Non-pigmented ciliary epithelial cell (primary cell): ENCODE results near the gene ABCC1.

Source experiments
- DNase-seq: peaks from one replicate; pipeline ENCODE4 v3.0.0-alpha.2; 2010; ENCODE audit warnings: low read depth

The ABCC1 gene

DNA sequence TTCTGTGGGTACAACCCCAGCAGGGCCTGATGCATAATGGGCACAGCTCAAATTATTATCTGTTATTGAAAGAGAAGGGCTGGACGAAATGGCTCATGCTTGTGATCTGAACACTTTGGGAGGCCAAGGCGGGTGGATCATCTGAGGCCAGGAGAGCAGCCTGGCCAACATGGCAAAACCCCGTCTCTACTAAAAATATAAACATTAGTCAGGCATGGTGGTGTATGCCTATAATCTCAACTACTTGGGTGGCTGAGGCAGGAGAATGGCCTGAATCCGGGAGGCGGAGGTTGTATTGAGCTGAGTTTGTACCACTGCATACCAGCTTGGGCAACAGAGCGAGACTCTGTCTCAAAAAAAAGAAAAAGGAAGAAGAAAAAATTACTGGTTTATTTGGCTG, 100.7 kb downstream of the ABCC1 start:
- DNase-seq, result no peak

DNA sequence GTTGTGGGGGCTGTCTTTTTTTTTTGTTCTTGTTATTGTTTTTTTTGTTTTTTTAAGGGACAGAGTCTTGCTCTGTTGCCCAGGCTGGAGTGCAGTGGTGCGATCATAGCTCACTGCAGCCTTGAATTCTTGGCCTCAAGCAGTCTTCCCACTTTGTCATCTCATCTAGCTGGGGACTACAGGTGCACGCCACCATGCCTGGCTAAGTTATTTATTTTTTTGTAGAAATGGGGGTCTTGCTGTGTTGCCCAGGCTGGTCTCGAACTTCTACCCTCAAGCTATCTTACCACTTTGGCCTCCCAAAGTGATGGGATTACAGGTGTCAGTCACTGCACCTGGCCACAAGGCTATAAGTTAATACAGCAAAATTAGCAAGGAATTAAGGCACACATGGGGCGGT, 101.7 kb downstream of the ABCC1 start:
- no peak for DNase-seq

DNA sequence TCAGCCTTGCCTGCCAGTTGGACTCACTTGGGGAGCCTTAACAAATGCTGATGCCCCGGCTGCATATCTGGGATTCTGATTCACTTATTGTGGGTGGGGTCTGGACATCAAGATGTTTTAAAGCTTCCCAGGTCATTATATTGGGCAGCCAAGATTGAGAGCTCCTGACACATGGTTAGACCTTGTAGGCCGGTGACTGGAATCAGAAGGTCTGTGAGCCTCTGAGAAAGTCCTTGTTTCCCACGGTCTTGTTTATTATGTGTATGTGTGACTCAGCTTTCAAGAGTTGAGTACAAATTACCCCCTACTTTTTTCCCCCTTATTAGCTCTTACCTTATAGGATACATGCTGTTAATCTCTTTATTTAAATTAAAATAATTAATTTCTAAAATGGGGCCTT, 103.5 kb downstream of the ABCC1 start:
- DNase-seq, result no peak

DNA sequence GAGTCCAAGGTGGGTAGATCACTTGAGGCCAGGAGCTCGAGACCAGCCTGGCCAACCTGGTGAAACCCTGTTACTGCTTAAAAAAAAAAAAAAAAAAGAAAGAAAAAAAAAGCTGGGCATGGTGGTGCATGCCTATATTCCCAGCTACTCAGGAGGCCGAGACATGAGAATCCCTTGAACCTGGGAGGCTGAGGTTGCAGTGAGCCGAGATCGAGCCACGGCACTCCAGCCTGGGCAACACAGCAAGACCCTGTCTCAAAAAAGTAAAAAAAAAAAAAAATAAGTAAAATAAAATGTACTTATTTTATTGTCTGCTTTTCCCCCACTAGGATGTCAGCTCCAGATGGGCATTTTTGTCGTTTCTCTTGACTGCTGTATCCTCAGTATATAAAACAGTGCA, 107.7 kb downstream of the ABCC1 start:
- DNase-seq, result no peak

DNA sequence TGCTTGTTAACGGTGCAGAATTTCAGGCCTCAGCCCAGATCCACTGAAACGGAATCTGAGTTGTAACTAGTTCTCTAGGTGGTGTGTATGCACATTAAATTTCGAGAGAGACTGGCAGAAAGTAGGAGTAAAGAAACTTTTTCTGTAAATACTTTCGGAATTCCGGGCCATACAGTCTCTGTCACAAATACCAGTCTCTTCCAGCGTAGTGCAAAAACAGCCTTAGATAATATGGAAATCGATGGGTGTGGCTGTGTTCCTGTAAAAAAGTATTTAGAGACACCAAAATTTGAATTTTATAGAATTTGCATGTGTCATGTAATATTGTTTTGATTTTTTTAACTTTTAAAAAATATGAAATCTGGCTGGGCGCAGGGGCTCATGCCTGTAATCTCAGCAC, 109.7 kb downstream of the ABCC1 start:
- DNase-seq, result no peak

DNA sequence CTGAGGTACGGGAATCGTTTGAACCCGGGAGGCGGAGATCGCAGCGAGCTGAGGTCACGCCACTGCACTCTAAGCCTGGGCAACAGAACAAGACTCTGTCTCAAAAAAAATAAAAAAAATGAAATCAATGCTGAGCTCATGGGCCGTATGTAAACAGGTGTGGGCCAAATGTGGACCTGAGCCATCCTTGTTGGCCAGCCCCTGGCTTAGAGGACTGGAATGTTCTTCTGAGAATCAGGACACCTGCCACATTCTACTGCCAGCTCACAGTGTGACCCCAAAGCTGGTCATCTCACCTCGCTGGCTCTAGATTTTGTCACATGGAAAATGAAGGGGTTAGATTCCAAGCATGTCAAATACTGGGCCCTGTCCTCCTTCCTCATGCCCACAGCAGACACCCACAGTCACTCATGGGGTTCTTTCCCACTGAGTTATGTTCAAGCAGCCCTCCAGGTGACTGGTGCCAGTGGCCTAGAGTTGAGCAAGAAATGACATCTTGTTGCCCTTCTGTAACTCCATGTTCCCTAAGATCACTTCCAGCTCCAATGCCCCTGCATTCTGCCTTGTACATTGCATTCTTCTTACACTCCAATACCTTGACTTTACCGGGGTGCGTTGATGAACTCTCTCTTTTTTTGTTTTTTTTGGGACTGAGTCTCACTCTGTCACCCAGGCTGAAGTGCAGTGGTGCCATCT, 110.6 kb downstream of the ABCC1 start:
- DNase-seq, result no peak

DNA sequence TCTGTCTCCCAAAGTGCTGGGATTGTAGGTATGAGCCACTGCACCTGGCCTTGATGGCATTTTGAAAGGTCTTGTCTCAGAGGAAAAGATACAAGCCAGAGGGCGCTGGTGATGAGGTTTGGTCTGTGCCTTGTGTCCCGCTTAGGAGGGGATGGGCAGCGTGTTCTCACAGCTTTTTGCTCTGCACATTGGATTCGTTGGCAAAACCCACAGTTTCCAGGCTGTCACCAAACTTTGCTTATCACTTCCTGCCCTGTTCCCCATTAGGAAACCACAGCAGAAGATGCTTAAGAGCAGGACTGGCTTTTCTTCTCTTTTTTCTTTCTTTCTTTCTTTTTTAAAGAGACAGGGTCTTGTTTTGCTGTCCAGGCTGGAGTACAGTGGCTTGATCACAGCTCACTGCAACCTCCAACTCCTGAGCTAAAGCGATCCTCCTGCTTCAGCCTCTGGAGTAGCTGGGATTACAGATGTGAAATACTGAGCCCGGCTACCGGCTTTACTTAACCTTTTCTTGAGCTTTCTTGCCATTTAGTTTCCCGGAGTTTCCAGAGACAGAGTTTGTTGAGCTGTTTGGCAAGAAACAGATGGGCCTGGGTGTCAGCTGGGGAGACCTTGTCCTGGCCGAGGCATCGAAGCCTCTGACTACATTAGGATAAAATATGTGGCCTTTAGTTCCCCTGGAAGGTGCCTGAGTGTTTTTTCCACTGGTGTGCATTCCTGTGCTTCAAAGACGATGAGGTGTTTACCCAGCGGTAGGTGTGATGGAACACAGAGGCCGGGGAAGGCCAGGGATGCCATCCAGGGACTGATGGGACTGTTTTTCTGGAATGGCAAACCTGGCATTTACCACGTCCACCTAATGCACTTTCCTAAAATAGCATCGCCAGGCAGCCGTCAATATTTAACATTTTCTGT, 112.9 kb downstream of the ABCC1 start:
- DNase-seq, result no peak

DNA sequence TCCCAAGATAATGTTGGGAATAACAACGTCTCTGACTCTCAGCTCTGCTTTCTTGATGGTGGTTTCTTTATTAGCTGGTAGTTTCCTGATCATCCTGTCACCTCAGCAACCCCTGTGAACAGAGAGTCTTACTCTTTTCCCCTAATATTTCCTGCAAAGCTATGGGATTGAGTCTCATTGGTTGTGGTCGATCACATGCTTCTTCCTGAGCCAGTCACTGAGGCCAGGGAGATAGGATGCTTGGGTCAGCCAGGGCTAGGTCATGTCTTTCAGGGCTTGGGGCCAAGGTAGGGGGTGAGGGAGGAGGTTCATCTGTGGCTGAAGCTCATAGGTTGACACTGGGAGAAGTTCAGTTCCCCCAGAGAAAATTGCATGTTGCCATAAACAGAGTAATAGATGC, 114.3 kb downstream of the ABCC1 start:
- DNase-seq, result no peak

DNA sequence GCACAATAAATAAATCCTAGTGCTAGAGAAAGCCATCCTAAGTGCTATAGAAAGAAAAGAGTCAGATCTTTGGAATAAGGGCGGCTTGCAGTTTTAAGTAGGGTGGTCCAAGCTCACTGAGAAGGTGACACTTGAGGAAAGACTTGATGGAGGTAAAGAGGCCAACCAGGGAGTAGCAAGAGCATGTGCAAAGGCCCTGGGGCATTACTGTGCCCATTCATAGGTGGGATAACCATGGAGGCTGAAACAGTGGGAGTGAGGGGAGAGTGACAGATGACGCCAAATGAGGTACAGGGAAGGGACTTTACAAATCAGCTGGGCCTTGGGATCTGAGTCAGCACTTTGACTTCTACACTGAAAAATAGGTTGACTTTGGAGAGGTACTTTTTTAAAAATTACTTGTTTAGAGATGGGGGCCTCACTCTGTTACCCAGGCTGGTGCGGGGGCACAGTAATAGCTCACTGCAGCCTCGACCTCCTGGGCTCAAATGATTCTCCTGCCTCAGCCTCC, 115.5 kb downstream of the ABCC1 start:
- DNase-seq, result no peak

DNA sequence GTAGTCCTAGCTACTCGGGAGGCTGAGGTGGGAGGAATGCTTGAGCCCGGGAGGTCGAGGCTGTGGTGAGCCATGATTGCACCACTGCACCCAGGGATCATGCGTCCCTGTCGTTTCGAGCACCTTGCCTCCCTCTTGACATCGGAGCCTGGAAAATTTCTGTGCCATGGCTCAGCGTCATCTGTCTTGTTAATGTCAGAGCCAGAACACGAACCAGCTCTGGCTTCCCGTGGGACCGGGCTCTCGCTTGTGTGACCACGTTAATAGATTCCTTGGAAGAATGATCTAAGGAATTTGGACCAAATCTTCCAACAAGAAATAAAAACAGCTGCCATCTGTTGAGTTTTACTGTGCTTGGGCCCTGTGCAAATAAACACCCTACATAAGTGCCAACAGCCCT, 117.7 kb downstream of the ABCC1 start:
- DNase-seq, result no peak

DNA sequence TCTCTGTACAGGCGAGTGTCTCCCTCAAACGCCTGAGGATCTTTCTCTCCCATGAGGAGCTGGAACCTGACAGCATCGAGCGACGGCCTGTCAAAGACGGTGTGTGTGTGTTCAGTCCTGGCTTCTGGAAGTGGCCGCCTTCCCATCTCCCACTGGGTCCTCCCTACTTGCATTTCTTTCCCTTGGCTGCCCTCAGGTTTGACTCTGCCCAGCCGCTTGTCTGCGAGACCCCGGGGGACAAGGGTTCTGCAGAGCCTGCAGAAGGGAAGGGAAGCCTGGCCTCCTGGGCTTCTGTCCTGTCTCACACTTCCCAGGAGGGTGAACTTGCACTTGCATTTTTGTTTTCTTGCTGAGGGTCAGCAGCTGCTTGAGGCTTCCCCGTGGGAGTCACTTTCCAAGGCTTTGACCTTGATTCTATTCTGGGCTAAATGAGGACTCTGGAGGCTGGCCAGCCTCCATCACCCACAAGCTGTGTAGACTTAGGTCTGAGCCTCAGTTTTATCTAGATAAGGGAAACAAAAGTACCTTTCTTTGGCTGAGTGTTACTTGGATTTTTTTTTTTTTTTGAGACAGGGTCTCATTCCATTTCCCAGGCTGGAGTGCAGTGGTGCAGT, 122.3 kb downstream of the ABCC1 start:
- peak; percentile 31 for DNase-seq

DNA sequence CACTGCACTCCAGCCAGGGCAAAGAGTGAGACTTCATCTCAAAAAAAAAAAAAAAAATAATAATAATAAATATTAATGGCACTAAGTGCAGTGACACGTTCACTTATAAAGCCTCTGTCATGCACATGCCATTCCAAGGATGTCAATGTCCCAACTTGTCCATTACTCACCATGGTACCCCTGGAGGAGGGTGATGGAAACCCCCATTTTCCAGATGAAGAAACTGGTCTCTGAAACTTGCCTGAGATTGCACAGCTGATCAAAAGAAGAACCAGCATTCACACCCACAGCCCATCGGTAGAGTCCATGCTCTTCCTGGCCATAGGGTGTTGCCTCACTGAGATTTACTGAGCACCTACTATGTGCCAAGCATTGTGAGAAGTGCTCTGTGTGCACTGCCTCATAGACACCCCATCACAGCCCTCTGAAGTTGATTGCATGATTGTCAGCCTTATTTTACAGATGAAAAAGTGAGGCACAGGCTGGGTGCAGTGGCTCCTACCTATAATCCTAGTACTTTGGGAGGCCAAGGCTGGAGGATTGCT, 123.7 kb downstream of the ABCC1 start:
- DNase-seq, result no peak

DNA sequence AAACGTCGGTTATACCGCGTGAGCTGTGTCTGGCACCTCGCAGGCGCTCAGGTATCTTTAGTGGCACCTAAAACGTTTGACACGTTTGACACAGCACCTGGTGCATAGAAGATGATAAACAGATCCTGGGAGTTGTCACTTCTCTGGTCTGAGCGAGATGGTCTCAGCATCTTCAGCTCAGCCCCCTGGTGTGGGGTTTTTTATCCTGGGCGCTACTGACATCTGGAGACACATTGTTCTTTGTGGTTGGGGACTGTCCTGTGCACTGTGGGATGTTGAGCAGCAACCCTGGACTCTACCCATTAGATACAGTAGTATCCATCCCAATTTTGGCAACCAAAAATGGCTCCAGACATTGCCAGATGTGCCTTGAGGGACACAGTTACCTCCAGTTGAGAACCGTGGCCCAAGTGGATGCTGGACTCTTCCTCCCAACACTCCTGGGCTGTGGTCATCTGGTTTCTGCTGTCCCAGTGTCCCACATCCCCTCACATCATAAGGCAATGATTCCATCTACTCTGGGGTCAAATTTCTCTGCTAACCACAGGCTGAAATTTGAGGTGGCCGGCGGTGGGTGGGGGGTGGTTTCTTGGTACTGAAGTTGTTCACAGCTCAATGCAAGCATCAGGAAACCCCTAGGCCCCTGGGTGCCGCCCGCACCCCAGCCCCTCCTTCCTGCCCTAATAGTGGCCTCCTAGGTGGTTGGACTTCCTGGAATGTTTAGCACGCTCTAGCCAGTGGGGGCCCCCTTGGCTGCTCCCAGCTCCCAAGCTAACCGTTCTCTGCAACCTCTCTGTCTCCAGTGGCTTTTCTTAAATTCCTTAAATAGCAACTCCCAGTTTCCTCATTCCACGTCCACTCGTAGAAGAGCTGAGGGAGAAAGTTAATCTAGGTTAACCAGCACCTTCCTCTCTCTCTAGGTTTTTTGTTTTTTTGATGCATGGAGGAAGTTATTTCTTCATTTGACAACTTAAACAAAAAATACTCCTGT, 124.8 kb downstream of the ABCC1 start:
- peak; percentile 77 for DNase-seq

DNA sequence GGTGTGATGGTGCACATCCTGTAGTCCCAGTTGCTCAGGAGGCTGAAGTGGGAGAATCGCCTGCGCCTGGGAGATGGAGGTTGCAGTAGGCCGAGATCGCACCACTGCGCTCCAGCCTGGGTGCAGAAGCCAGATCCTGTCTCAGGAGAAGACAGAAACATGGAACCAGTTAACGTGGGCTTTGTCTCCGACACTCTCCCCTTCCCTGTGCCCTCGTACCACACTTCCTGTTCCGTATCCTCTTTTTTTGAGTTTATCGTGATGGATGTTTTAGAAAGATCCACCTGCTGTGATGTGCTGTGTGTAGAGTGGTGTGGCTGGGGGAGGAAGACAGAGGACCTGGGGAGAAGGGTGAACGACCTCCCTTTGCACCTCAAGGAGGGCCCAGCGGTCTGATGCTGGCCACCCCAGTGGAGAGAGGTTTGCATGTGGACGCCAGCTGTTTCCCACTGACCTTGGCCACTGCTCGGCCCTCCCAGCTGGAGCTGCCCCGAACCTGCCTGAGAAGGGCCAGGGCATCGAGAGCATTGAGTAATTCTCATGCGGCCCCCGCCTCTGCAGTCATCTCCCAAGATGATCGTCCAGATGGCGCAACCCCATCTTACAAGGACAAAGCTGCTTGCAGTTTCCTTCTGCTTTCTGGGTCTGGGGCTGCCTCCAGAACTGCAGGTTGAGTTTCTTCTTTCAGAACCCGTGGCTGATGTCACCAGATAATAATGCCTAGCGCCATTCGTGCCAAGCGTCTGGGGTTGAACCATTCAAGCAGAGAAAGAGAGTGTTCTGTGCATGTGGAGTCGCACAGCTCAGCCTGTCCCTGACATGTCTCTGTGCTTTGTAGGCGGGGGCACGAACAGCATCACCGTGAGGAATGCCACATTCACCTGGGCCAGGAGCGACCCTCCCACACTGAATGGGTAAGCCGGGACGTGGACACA, 126.3 kb downstream of the ABCC1 start:
- DNase-seq, result no peak

DNA sequence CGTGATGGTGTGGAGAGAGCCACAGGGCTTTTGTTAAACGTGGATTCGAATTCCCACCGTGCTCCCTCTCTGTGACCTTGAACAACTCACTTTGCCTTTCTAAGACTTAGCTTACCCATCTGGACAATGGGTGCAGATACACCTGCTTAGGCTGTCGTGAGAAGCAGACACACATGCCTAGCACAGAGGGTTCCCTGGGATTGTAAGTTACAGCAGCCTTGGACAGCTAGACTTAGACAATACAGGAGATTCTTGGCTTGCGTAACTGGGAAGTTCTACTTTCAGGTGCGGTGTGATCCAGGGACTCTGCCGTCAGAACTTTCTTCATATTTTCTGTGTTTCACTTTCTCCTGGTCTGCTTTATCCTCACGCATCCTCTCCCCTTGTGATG, 127.0 kb downstream of the ABCC1 start:
- DNase-seq, result no peak

DNA sequence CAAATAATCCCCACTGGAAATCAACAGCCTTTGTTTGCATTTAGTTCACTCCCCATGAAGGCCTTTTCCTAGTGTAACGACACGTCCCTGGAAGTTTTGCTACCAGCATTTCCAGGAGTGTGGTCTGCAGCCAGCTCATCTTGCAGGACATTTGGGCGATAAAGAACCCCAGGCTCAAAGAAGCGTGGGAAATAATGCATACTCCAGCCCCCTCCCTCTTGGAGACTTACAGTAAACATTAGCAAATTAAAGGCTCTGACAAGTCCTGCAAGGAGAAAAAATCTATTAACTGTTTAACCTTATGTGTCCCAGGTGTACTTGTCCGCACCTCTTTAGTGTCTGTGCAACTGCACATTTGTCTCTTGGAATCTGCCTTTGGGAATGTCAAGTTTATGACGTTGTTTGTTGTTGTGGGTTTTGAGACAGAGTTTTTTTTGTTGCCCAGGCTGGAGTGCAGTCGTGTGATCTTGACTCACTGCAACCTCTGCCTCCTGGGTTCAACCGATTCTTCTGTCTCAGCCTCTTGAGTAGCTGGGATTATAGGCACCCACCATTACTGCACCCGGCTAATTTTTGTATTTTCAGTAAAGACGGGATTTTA, 131.1 kb downstream of the ABCC1 start:
- DNase-seq, result no peak

DNA sequence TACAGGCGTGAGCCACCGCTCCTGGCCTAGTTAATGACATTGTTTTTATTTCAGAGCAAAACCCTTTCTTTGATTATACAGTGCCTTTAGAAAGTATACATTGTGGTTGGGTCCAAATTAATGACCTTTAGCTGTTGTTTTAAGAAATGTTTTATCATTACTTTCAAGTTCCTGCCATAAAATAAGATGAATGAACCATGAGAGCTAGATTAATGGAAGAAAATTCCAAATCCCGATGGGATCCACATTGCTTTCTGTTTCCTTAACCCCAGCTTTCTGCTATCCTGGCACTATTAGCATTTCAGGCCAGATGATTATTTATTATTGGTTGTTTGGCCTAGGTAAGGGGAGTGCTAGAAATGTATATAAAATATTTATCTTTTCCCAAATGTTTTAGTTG, 131.7 kb downstream of the ABCC1 start:
- no peak for DNase-seq

DNA sequence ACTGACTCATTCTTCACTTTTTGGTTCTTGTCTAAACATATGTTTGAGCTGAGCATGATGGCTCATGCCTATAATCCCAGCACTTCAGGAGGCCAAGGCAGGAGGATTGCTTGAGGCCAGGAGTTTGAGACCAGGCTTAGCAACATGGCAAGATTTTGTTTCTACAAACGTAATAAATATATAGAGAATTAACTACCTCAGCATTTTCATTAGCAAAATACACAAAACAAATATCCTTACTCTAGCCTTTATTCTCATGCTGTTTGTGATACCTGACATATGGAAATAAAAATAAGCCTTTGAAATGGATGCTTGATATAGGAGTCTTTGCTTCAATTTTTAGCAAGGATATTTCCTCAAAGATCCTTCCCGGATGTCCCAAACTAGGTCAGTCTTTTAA, 132.8 kb downstream of the ABCC1 start:
- DNase-seq, result no peak

DNA sequence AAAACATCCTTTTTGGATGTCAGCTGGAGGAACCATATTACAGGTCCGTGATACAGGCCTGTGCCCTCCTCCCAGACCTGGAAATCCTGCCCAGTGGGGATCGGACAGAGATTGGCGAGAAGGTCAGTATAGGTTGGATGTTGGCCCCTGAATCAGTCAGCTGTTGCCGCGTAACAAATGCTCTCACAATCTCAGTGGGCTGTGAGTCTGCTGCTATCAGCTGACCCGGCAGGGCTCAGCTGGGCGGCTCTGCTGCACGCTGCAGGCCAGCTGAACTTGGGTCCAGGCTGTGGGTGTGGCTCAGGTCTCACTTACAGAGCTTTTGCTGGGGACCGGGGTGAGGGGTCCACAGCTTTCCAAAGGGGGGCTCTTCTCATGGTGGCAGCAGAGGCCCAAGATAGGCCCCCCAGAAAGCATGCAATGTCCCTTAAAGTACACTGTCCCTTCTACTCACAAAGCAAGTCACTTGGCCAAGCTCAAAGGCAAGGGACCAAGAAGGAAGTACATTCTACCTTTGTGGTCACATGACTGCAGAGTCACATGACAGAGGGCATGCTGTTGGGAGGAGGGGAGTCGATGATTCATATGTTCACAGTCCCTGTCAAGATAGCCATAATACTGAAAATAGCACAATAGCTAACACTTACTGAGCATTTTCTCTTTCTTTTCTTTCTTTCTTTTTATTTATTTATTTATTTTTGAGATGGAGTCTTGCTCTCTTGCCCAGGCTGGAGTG, 134.2 kb downstream of the ABCC1 start:
- no peak for DNase-seq
